HG02798 (cell line): ENCODE measurements around the gene GRPEL1.
"Not testable (repeated sequence)": the region's sequence is repeated elsewhere in the genome, so short reads cannot be mapped to it uniquely, and the experiment has no call there.

Source experiments
- ATAC-seq: cut with Tn5 transposase; IDR thresholded peaks from one replicate; pipeline ENCODE4 v1.9.1; 2021; ENCODE audit warnings: mild to moderate bottlenecking; ENCODE audit not compliant: unreplicated experiment, poor library complexity

The GRPEL1 gene

DNA sequence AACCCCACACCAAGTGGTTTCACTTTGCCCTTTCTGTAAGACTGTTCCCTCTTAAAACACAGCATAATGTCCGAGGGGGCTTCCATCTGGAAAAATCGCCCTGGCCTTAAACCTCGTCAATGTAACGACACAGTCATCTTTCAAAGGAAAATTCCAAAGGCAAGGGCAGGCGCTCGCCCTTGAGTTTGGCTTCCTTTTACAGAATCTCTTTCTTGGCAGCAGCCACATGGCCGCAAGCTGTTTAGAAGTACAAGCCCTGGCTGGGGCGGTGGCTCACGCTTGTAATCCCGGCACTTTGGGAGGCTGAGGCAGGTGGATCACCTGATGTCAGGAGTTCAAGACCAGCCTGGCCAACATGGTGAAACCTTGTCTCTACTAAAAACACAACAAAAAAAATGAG is 27.1 kb upstream of the GRPEL1 start:
- no peak for ATAC-seq

DNA sequence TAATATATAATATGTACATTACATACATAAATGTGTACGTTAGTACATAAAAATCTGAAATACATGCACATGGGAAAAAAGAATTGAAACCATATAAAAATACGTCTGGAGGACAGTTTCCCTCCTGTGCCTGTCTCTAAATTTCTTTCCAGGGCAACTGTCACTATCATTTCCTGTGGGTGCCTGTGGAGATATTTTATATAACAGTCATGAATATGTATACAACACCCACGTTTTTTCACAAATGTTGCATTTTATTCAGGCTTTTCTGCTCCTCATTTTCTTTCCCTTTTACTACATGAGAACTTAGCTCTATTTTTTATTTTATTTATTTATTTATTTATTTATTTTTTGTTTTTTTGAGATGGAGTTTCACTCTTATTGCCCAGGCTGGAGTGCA is 24.2 kb upstream of the GRPEL1 start:
- ATAC-seq: no peak

DNA sequence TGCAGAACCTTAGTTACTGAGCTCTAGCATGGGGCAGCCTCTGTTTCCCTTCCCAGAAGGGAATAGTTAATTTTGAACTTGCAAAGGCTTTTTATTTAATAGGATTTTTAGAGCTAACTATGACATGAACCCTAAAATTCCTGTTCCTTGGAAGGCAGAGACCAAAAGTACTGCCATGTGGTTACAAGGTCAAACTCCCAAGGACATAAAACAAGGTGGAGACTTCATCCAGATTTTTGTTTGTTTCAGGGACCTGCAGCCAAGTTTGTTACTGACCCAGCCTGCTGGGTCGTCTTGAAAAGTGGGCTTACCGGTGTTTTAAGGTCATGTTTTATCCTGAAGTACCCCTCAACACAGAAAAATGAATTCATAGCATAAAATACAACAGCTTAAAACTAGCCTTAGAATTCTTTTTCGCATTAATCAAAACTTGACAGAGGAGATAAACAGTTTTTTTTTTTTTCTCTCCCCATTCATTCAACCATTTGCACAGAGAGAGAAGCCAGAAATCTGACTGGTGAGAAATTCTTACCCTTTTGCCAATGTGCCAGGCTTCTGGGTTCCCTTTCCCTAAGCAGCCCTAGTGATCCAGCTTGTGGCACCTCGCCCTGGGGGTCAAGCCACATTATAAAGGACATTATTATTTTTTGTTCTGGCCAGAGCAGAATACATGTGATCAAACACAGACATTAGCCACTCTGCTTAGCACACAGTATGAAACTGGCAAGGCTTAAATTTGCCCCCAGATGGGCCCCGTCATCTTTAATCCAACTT is 21.5 kb upstream of the GRPEL1 start:
- ATAC-seq: no peak

DNA sequence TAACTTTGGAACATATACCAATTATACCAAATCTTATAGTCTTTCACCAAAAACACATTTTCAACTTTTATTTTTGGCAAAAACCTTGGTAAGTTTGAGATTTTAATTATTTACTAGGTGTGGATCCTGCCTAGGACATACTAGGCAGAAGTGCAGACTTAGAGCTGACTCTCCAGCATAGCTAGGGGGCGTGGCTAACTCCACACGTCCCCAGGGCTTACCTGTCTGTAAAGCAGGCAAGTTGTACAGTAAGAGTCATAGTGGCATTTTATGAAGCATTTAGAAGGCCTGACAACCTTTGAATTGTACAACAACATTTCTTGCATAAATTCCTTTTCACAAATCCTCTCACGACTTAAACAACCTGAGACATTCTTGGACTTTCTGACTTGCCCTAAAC is 19.2 kb upstream of the GRPEL1 start:
- ATAC-seq: no peak

DNA sequence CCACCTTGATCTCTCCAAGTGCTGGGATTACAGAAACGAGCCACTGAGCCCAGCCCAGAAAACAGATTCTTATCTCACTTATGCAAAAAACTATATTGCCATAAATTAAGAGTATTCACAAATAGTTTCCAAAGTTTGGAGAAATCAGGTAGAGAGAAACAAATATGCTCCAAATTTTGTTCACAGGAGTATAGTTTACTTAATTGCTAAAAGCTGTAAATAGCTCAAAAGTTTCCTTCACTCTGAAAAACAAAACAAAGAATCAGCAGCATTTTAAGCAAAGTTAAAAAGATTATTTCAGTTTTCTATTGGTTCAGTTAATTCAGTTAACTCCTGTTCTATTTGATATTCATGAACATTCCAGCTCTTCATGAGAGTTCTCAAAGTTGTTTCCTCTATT is 18.5 kb upstream of the GRPEL1 start:
- ATAC-seq: no peak

DNA sequence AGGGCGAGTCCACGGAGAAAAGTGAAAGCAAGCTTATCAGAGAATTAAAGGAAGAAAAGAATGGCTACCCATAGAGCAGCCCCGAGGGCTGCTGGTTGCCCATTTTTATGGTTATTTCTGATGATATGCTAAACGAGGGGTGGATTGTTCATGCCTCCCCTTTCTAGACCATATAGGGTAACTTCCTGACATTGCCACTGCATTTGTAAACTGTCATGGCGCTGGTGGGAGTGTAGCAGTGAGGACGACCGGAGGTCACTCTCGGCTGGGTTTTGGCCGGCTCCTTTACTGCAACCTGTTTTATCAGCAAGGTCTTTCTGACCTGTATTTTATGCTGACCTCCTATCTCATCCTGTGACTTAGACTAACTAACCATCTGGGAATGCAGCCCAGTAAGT is 16.7 kb upstream of the GRPEL1 start:
- ATAC-seq: not testable (repeated sequence)

DNA sequence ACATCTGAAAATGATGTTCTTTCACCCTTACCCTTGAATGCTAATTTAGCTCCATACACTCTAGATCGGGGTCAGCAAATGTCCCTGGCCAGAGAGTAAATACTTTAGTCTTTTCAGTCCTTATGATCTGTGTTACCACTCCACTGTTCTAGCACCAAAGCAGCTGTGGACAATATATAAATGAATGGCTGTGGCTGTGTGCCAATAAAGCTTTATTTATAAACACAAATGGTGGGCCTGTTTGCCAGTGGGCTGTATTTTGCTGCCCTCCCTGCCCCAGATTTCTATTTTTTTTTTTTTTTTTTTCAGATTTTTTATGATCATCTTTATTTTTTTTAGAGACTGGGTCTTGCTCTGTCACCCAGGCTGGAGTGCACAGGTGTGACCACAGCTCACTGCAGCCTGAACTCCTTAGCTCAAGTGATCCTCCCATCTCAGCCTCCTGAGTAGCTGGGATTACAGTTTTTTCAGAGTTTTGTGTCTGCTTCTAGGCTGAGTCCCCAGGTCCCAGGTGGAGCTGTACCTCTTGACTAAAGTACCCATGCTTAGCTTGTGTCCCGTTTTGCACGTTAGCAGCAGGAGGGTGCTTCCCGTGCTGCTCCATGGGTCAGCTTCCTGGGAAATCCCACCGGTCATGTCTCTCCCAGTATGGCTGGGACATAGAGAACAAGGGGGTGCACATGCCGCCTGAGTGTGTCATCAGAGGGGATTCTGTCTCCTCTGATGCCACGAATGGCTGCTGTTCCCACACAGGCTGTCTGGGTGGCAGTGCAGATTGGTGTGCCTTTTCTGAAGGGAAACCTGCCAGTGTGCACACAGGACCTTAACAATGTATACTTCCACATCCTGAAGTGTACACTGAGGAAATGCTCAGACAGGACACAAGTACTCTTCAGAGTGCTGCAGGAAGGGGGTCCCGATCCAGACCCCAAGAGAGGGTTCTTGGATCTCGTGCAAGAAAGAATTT is 16.0 kb upstream of the GRPEL1 start:
- no peak for ATAC-seq

DNA sequence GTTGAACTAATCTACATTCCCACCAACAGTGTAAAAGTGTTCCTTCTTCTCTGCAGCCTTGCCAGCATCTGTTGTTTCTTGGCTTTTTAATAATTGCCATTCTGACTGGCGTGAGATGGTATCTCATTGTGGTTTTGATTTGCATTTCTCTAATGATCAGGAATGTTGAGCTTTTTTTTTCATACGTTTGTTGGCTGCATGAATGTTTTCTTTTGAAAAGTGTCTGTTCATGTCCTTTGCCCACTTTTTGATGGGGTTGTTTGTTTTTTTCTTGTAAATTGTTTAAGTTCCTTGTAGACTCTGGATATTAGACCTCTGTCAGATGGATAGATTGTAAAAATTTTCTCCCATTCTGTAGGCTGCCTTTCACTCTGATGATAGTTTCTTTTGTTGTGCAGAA is 12.0 kb upstream of the GRPEL1 start:
- not testable (repeated sequence) for ATAC-seq

DNA sequence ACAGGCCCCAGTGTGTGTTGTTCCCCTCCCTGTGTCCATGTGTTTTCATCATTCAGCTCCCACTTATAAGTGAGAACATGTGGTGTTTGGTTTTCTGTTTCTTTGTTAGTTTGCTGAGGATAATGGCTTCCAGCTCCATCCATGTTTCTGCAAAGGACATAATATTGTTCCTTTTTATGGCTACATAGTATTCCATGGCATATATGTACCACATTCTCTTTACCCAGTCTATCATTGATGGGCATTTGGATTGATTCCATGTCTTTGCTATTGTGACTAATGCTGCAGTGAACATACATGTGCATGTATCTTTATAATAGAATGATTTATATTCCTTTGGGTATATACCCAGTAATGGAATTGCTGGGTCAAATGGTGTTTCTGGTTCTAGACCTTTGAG is 11.6 kb upstream of the GRPEL1 start:
- ATAC-seq: not testable (repeated sequence)

DNA sequence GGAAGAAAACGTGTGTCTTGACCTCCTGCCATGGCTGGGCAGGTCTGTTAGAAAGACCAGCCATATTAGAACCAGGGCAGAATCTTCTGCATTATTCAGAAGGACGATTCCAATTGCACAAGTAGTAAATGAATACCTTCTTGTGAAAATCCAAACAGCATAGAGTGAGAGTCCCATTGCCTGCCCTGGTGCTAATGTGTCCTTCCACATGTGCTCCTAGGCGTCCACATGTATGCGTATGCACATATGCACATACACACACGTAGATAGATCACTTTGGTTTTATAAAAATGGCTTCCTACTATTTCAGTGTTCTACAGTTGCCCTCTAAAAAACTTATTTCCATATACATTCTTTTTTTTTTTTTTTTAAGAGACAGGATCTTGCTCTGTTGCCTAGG is 10.2 kb upstream of the GRPEL1 start:
- ATAC-seq: no peak

DNA sequence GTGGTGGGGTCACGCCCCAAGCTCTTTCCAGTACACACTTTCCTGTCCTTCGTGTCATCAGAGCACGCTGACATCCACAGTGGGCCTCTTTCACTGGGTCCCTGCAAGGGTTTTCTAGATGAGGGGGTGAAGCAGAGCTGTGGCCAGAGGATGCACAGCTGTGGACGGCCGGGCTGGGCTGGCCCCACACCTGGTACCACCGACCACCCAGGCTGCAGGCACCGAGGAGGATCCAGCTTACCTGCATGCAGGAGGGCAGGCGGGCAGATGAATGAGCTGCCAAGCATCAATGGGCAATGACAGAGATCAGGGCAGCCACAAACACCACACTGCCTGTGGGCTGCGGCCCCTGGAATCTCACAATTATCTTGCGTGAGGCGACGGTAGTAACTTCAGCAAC is 9.5 kb upstream of the GRPEL1 start:
- ATAC-seq: no peak

DNA sequence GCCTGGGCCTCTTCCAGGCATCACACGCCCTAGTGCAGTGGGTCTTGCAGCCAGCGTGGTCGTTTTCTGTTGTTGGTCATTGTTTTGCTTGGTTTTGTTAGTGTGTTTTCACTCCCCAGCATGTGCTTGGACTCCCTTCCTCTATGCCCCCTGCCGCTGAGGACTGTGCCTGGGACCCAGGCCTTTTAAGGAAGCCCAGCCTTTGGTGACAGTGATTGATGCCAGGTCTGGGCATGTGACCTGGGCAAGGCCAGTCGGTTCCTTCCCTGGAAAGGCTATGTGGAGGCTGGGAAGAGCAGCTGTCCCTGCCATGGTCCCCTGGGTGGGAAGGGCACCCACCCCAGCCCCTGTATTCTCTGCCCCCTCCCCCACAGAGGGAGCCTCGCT is 8.8 kb upstream of the GRPEL1 start:
- ATAC-seq: no peak

DNA sequence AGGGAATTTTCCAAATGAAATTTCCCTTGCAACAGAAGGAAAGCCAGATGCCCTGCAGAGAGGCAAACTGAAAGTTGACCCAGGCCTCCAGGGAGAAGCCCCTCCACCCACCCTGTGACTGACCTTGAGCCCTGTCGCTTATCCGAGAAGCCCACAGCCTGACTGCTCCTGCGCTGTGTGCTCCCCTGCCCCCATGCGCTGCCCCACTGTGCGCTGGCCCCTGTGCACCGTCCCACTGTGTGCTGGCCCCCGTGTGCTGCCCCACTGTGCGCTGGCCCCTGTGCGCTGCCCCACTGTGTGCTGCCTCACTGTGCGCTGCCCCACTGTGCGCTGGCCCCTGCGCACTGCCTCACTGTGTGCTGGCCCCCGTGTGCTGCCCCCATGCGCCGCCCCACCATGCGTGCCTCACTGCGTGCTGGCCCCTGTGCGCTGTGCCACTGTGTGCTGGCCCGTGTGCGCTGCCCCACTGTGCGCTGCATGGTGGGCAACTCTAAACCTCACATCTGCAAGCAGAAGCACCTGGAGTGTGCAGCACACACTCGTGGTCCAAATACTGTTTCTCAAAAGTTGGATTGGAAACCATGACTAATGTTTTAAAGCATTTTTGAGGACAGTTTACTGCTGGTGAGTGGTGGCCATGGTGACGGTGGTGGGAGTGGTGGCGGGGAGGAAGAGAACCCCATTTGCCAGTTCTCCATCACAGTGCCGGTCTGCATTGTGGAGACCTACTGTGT is 8.3 kb upstream of the GRPEL1 start:
- ATAC-seq: no peak

DNA sequence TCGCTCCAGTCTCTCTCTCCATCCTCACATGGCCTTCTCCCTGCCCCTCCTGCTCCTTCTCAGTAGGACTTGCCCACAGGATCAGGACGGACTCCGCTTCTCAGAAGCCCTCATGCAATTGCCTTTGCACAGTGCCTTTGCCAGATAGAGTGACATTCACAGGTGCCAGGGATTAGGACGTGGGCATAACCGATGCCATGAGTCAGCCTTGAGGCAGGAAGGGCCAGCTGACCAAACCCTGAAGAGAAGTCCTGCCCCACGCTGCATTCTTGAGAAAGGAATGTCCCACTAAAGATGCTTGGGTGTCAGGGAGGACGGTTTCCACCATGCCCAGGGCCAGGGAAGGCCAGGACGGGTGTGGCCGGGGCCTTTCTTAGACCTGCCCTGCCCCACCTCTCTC is 6.6 kb upstream of the GRPEL1 start:
- no peak for ATAC-seq

DNA sequence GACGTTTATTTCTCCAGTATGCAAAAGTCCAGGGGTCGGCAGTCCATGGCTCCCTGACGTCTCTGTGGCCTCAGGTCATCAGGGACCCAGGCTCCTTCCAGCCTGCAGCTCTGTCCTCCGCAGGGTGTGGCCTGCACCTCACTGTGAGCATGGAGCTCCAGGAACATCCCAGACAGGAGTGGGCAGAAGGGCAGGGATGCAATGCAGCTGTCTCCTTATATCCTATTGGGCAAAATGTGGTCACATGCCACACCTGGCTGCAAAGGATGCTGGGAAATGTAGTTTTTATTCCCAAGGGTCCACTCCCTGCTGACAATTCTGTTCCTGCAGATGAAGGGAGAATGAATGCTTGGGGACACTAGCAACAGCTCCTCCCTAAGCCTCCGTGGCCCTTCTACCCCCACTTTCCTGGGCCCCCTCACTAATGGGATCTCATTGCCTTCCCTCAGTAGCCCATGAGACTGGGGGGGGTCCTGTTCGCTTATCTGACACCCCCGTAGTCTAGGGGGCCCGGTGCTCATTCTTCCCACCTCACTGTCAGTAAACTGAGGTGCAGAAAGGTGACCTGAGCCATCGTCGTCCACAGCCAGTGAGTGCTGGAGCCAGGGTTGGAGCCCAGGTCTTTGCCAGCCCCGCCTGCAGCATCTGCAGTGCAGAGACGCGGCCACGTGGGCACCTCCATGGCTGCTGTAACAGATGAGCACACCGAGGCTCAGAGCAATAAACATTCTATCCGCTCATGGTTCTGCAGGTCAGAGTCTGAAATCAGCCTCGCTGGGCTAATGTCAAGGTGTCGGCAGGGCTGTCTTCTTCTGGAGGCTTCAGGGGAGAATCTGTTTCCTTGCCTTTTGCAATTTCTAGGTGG is 5.9 kb upstream of the GRPEL1 start:
- ATAC-seq: no peak

DNA sequence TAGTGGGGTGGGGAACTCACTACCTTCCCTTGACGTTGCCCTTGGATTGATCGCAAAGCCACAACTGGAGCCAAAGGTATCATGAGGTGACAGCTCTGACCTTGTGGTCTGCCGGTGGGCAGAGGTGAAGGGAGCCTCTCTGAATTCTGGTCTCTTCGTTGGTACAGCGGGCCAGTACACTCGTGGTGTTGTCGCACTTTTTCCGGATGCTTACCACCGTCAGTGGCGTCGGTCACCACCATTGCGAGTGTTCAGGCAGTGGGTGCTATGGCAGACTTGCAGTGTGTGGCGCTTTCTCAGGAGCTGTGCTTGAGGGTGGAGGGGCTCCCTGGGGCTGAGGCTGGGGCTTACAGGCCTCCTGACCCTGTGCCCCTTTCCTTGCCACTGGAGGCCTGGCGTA is 5.2 kb upstream of the GRPEL1 start:
- no peak for ATAC-seq

DNA sequence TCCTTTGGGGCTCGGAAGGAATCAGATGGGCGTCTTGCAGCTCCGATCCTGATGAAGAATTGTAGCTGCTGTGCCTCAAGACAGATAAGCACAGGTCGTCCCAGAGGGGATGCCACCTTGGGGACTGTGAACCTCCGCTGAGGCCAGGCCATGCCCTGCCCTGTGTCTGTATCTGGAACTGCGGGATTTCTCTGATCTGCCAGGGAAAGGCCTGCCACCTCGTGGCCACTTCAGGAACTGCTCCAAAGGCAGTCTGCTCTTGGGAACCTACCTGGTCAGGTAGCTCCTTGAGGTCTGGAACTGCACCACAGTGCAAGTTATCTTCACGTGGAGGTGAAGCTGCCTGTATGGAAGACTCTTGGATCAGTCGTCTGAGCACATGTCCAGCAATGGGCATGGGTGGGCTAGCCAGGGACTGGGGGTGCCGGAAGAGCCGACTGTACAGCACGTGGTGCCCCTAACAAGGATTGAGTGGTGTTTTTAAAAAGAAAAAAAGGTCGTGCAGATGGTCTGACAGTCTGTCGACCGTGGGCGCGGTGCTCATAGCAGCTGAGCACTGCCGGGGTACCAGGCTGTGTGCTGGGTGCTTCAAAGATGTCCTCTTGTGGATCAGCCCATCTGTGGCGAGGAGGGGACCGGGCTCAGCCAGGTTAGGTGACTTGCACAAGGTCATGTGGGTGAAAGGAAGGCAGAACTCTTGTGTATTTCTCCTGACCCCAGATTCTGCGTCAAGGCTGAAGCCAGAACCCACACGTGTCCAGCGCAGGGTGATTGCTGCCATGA is 3.1 kb upstream of the GRPEL1 start:
- peak; percentile 33 for ATAC-seq

DNA sequence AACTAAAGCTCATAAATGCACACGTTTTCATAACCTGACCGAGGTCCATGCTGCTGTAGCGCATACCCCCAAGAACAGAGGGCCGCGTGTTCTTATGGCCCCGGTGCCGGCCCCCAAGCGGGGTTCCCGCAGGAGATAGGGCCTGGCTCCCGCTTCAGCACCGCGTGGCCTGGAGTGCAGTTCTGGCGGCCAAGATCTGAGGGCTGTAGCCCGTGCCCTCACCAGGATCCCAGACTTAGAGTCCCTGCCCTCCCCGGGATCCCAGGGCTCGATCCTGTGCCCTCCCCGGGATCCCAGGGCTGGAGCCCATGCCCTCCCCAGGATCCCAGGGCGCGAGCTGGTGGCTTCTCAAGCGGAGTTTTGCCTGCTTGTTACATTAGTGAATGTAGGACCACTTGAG is 1.0 kb upstream of the GRPEL1 start:
- ATAC-seq: no peak

DNA sequence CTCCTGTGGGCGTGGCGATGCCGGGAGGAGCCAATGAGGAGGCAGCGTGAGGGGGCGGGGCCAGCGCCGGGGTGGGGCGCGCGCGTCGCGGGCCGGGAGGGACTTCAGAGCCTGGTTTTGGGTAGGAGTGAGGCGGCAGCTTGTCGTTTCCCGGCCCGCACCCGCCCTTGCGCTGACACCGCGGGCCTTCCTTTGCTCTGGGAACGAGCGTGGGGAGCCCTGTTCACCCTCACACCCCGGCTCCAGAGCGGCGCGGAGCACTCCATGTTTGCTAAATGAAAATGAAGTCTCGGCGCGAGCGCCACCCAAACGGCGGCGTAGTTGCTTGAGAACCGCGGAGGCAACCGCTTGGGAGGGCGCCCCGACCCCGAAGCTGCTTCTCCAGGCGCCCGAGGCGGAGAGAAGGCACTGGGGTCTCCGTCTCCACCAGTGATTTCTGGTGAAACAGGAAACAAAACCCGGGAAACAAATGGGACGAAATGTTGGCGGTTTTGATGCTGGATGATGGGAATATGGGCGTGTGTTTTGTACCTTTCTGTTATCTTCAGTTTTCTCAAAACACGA is 497 bp upstream of the GRPEL1 start:
- ATAC-seq: peak; percentile 17
